ENCODE measurements around the gene MVB12B. TPM values are rescaled to one million over a fixed set of nuclear protein-coding genes. Genes with fewer than 3 reads are reported as not detected.

Gene MVB12B
- total RNA-seq, 1 experiment from 2014 or later = 9.4 TPM

- no peaks in the 10 kb centered on the region for H3K9me3 ChIP-seq (ENCODE audit: control insufficient read depth, insufficient read depth, low read depth, low read length)
- ChIA-PET CTCF (interaction anchor here (0.7 kb wide), 1 partner anchor 263 kb away, joined by 5 read pairs; no protein-coding TSS in a partner anchor), POLR2A (no interaction called here)
- in situ Hi-C loops (cut with HindIII; ENCODE audit: low pct_unique_long_range_greater_than_20kb, low sequenced_read_pairs) (no loop called here), intact Hi-C loops (cut with micrococcal nuclease; ENCODE audit: unreplicated experiment) (no loop called here)
- no peak for DNase-seq (ENCODE audit: low read depth, low spot score)
- H3K36me3 ChIP-seq (ENCODE audit: control insufficient read depth, insufficient read depth, low read length) = no peaks in the 10 kb centered on the region
- H3K27ac ChIP-seq (ENCODE audit: low read length) = no peak overlapping the region
- no peaks in the 10 kb centered on the region for H3K4me1 ChIP-seq (ENCODE audit: control insufficient read depth, insufficient read depth, low read length)
- BruUV-seq (replicated peaks) = no TSS peak
- H3K27me3 ChIP-seq (ENCODE audit: control insufficient read depth, insufficient read depth, low read length) = no peaks in the 10 kb centered on the region
- H3K4me3 ChIP-seq (ENCODE audit: low read depth in 2 of 2, low read length in 2 of 2) = no peak overlapping the region
- TF ChIP-seq CTCF (IDR thresholded peaks at IDR 0.05) (peak; percentile 45), TCF7L2 (IDR thresholded peaks at IDR 0.05; ENCODE audit: low read depth, low read length) (no peak)
- ATAC-seq = no peak
Measured at GRCh38 chr9:126317513-126317912, 9.1 kb upstream of the MVB12B start.

DNA sequence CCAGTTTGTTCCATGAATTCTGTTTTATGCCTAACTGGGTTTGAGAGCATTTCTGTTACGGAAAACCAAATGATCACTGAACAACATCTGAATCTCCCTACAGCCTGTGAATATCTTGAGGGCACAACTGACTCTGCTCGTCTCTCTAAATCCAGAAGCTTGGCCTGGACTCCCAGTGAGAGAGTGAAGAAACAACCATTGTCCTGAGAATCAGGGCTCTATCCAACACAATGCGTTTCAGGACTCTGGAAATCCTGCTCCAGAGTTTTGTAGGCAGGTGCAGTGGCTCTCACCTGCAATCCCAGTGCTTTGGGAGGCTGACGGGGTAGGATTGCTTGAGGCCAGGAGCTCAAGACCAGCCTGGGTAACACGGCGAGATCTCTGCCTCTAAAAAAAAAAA is 7.8 kb upstream of the MVB12B start:
- in situ Hi-C loops (cut with HindIII; ENCODE audit: low pct_unique_long_range_greater_than_20kb, low sequenced_read_pairs) (no loop called here), intact Hi-C loops (cut with micrococcal nuclease; ENCODE audit: unreplicated experiment) (no loop called here)
- Histone ChIP-seq H3K36me3 (ENCODE audit: control insufficient read depth, insufficient read depth, low read length) (no peaks in the 10 kb centered on the region), H3K27me3 (ENCODE audit: control insufficient read depth, insufficient read depth, low read length) (no peaks in the 10 kb centered on the region), H3K9me3 (ENCODE audit: control insufficient read depth, insufficient read depth, low read depth, low read length) (peaks cover under 1% of the 10 kb centered on the region; the same call in 1 of the 2 replicates), H3K4me3 (ENCODE audit: low read depth in 2 of 2, low read length in 2 of 2) (no peak overlapping the region), H3K27ac (ENCODE audit: low read length) (no peak overlapping the region), H3K4me1 (ENCODE audit: control insufficient read depth, insufficient read depth, low read length) (no peaks in the 10 kb centered on the region)
- ChIA-PET CTCF (no interaction called here), POLR2A (no interaction called here)
- no peak for DNase-seq (ENCODE audit: low read depth, low spot score)
- TF ChIP-seq SIN3A (IDR thresholded peaks at IDR 0.05; ENCODE audit: borderline replicate concordance, insufficient read depth, low read depth, low read length) = no peak
- no TSS peak for BruUV-seq (replicated peaks)
- no peak for ATAC-seq

DNA sequence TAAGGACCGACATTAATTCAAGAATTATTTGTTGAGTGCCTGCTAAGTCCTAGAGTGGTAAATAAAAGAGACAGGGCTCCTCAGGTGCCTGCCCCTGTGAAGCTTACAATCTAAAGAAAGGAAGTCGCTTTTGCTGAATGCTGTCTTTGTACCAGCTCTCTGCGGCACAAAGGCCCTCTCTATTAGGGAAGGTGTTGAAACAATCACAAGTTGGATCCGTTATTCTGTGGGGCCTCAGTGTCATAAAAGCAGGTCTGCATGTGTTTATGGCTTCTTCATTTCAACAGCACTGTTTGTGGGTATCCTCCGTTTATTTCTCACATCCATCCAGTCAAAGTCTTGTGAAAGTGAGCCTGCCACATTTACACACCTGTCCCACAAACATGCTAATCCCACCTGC is 7.0 kb upstream of the MVB12B start:
- Histone ChIP-seq H3K27me3 (ENCODE audit: control insufficient read depth, insufficient read depth, low read length) (no peaks in the 10 kb centered on the region), H3K4me1 (ENCODE audit: control insufficient read depth, insufficient read depth, low read length) (no peaks in the 10 kb centered on the region), H3K9me3 (ENCODE audit: control insufficient read depth, insufficient read depth, low read depth, low read length) (peaks cover 6% of the 10 kb centered on the region; the same call in 1 of the 2 replicates), H3K36me3 (ENCODE audit: control insufficient read depth, insufficient read depth, low read length) (no peaks in the 10 kb centered on the region), H3K4me3 (ENCODE audit: low read depth in 2 of 2, low read length in 2 of 2) (no peak overlapping the region), H3K27ac (ENCODE audit: low read length) (no peak overlapping the region)
- BruUV-seq (replicated peaks) = no TSS peak
- ChIA-PET CTCF (no interaction called here), POLR2A (no interaction called here)
- intact Hi-C loops (cut with micrococcal nuclease; ENCODE audit: unreplicated experiment) = no loop called here
- in situ Hi-C loops (cut with HindIII; ENCODE audit: low pct_unique_long_range_greater_than_20kb, low sequenced_read_pairs) = no loop called here
- DNase-seq (ENCODE audit: low read depth, low spot score) (no peak), ATAC-seq (no peak)
- TF ChIP-seq TCF7L2 (IDR thresholded peaks at IDR 0.05; ENCODE audit: low read depth, low read length) = no peak
- TF ChIP-seq, protein P1, sequence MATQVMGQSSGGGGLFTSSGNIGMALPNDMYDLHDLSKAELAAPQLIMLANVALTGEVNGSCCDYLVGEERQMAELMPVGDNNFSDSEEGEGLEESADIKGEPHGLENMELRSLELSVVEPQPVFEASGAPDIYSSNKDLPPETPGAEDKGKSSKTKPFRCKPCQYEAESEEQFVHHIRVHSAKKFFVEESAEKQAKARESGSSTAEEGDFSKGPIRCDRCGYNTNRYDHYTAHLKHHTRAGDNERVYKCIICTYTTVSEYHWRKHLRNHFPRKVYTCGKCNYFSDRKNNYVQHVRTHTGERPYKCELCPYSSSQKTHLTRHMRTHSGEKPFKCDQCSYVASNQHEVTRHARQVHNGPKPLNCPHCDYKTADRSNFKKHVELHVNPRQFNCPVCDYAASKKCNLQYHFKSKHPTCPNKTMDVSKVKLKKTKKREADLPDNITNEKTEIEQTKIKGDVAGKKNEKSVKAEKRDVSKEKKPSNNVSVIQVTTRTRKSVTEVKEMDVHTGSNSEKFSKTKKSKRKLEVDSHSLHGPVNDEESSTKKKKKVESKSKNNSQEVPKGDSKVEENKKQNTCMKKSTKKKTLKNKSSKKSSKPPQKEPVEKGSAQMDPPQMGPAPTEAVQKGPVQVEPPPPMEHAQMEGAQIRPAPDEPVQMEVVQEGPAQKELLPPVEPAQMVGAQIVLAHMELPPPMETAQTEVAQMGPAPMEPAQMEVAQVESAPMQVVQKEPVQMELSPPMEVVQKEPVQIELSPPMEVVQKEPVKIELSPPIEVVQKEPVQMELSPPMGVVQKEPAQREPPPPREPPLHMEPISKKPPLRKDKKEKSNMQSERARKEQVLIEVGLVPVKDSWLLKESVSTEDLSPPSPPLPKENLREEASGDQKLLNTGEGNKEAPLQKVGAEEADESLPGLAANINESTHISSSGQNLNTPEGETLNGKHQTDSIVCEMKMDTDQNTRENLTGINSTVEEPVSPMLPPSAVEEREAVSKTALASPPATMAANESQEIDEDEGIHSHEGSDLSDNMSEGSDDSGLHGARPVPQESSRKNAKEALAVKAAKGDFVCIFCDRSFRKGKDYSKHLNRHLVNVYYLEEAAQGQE (IDR thresholded peaks at IDR 0.05; ENCODE audit: insufficient read depth in 1 of 2, low read depth in 2 of 2, low read length in 1 of 2) = no peak
- TF ChIP-seq SIN3A (IDR thresholded peaks at IDR 0.05; ENCODE audit: borderline replicate concordance, insufficient read depth, low read depth, low read length) = no peak
- no peak for TF ChIP-seq CTCF (IDR thresholded peaks at IDR 0.05)
- TF ChIP-seq POLR2AphosphoS5 (IDR thresholded peaks at IDR 0.05; ENCODE audit: low read depth, low read length) = no peak
